Fibroblast of mammary gland (primary cell): ENCODE data around the gene PTK7.

Experiments used
- DNase-seq: peaks from one replicate; pipeline ENCODE4 v3.0.0-alpha.2; 2010; ENCODE audit warnings: low read depth
- H3K4me3 ChIP-seq: 2 replicates; pipeline ENCODE4 v1.5.1; 2011; ENCODE audit warnings: low read depth, mild to moderate bottlenecking, low read length, moderate library complexity; ENCODE audit not compliant: control insufficient read depth
- CTCF ChIP-seq: conservative IDR thresholded peaks from 2 replicates; pipeline ENCODE4 v1.5.1; 2011; ENCODE audit warnings: low read depth, low read length, inconsistent platforms; ENCODE audit not compliant: control insufficient read depth, insufficient read depth

Gene PTK7

GRCh38 chr6:43088654-43089056 lies 12.5 kb downstream of the PTK7 start:
- DNase-seq: no peak
- TF ChIP-seq CTCF: no peak
- H3K4me3 ChIP-seq: no peak overlapping the region

- H3K4me3 ChIP-seq: no peak overlapping the region
- no peak for DNase-seq
- TF ChIP-seq CTCF: no peak
Observed at GRCh38 chr6:43089467-43089866, 13.4 kb downstream of the PTK7 start.

GRCh38 chr6:43089874-43090558 lies 13.9 kb downstream of the PTK7 start:
- no peak for DNase-seq
- no peak overlapping the region for H3K4me3 ChIP-seq
- TF ChIP-seq CTCF: no peak

GRCh38 chr6:43090559-43090956 lies 14.4 kb downstream of the PTK7 start:
- TF ChIP-seq CTCF: no peak
- DNase-seq: no peak
- H3K4me3 ChIP-seq: no peak overlapping the region

GRCh38 chr6:43091020-43091419 lies 14.9 kb downstream of the PTK7 start:
- no peak overlapping the region for H3K4me3 ChIP-seq
- TF ChIP-seq CTCF: no peak
- DNase-seq: no peak

GRCh38 chr6:43091436-43091991 lies 15.4 kb downstream of the PTK7 start:
- no peak for TF ChIP-seq CTCF
- no peak overlapping the region for H3K4me3 ChIP-seq
- DNase-seq: no peak
